ENCODE data around the gene GALNT17.

- TF ChIP-seq POLR2AphosphoS5 (IDR thresholded peaks at IDR 0.05; ENCODE audit: low read depth, low read length) (no peak), REST (IDR thresholded peaks at IDR 0.05; ENCODE audit: insufficient read depth in 1 of 2, low read depth in 2 of 2, low read length in 2 of 2) (no peak)
Measured at GRCh38 chr7:71238581-71239295, 106.8 kb downstream of the GALNT17 start.
